A549 (cell line): ENCODE measurements around the gene KCNK16. TPM values are rescaled to one million over a fixed set of nuclear protein-coding genes. Genes with fewer than 3 reads are reported as not detected.

Source experiments
- ATAC-seq, 2 experiments: fragments of 200-7000 bp in 1 of 2; fragments of >200 bp in 1 of 2; cut with Nextera tagmentation in 1 of 2; cut with Tn5 transposase in 1 of 2; 3 replicates each; pipeline versions ENCODE4 v1.8.0 to v1.9.1; 2018 to 2020; ENCODE audit warnings: mild to moderate bottlenecking in 1 of 2, moderate library complexity in 1 of 2
- CTCF ChIA-PET: fragments of 300-600 bp; sonication (Branson Sonifier 250); formaldehyde crosslinking; extraction: SDS; loops from one replicate; lab custom pipeline; 2021; ENCODE audit warnings: antibody characterized with exemption, inconsistent platforms; lab: Yijun Ruan, JAX
- POLR2A ChIA-PET: fragments of 350-600 bp; formaldehyde crosslinking; extraction: SDS; loops from one replicate; lab custom pipeline; 2021; ENCODE audit warnings: antibody characterized with exemption, inconsistent platforms; lab: Yijun Ruan, JAX
- DNase-seq, 2 experiments: peaks; one replicate each; pipeline versions ENCODE4 v3.0.0 to v3.0.0-alpha.2; 2011 to 2016; ENCODE audit warnings: low read depth in 1 of 2, low spot score in 1 of 2
- FAIRE-seq: peaks from 2 replicates; lab custom pipeline; 2011; peaks lifted over from hg19 to GRCh38; lab: Jason Lieb, UNC
- H3K27ac ChIP-seq, 2 experiments: fragments of >200 bp; sonication (Bioruptor Twin); formaldehyde crosslinking; 3 replicates each; pipeline ENCODE4 v1.5.1; 2016 to 2017
- H3K4me1 ChIP-seq: fragments of >200 bp; sonication (Bioruptor Twin); formaldehyde crosslinking; 3 replicates; pipeline ENCODE4 v1.6.1; 2016
- H3K4me2 ChIP-seq: fragments of >200 bp; sonication (Bioruptor Twin); formaldehyde crosslinking; 3 replicates; pipeline ENCODE4 v1.6.1; 2016
- H3K4me3 ChIP-seq: fragments of >200 bp; sonication (Bioruptor Twin); formaldehyde crosslinking; 3 replicates; pipeline ENCODE4 v1.5.1; 2016
- H3K9me3 ChIP-seq: fragments of >200 bp; sonication (Bioruptor Twin); formaldehyde crosslinking; 3 replicates; pipeline ENCODE4 v1.6.1; 2016
- CBX2 ChIP-seq: fragments of 200-600 bp; sonication (generic); IDR thresholded peaks from 2 replicates; pipeline ENCODE4 v1.6.1; 2016; ENCODE audit warnings: low read depth, mild to moderate bottlenecking, borderline replicate concordance
- CBX8 ChIP-seq: fragments of 200-600 bp; sonication (generic); IDR thresholded peaks from 2 replicates; pipeline ENCODE4 v1.6.1; 2016
- EHF ChIP-seq: fragments of 250-450 bp; sonication (Bioruptor Pico); IDR thresholded peaks from 2 replicates; pipeline ENCODE4 v1.5.0; 2020; ENCODE audit warnings: mild to moderate bottlenecking
- ESRRA ChIP-seq: fragments of 150-350 bp; IDR thresholded peaks from 2 replicates; pipeline ENCODE4 v1.6.1; 2014; ENCODE audit warnings: mild to moderate bottlenecking, low read length, borderline replicate concordance
- FOSL2 ChIP-seq, 2 experiments: fragments of 450-650 bp in 1 of 2; fragments of >200 bp in 1 of 2; sonication (Bioruptor Twin) in 1 of 2; formaldehyde crosslinking; IDR thresholded peaks; 2 replicates each; pipeline versions ENCODE4 v1.5.0 to v1.6.1; 2016 to 2020; ENCODE audit warnings: mild to moderate bottlenecking in 1 of 2, moderate library complexity in 1 of 2
- HOXA7 ChIP-seq: fragments of 250-450 bp; sonication (Bioruptor Pico); IDR thresholded peaks from 2 replicates; pipeline ENCODE4 v1.5.0; 2020; ENCODE audit warnings: mild to moderate bottlenecking, moderate library complexity
- MAFK ChIP-seq: fragments of 450-650 bp; IDR thresholded peaks from 2 replicates; pipeline ENCODE4 v1.6.1; 2014; ENCODE audit not compliant: partially characterized antibody
- MAX ChIP-seq: IDR thresholded peaks from 2 replicates; pipeline ENCODE4 v1.6.1; 2012
- MAZ ChIP-seq: fragments of 150-350 bp; IDR thresholded peaks from 2 replicates; pipeline ENCODE4 v1.6.1; 2014; ENCODE audit warnings: antibody characterized with exemption, low read depth, low read length, borderline replicate concordance
- NR3C1 ChIP-seq: fragments of >200 bp; sonication (Bioruptor Twin); formaldehyde crosslinking; IDR thresholded peaks from 3 replicates; pipeline ENCODE4 v1.6.1; 2017
- PBX3 ChIP-seq: IDR thresholded peaks from 2 replicates; pipeline ENCODE4 v1.6.1; 2012
- PHF8 ChIP-seq: fragments of 200-600 bp; sonication (generic); IDR thresholded peaks from 2 replicates; pipeline ENCODE4 v1.6.1; 2016; ENCODE audit warnings: low read depth, mild to moderate bottlenecking, antibody characterized with exemption, moderate library complexity, borderline replicate concordance
- POLR2AphosphoS2 ChIP-seq: conservative IDR thresholded peaks from 2 replicates; pipeline ENCODE4 v1.6.1; 2012; ENCODE audit warnings: low read length, improper control_type of control experiment, inconsistent platforms
- RFX5 ChIP-seq: fragments of 450-650 bp; IDR thresholded peaks from 2 replicates; pipeline ENCODE4 v1.7.1; 2014; ENCODE audit warnings: antibody characterized with exemption, mild to moderate bottlenecking, moderate library complexity
- SREBF2 ChIP-seq: fragments of 450-650 bp; IDR thresholded peaks from 2 replicates; pipeline ENCODE4 v1.6.1; 2014; ENCODE audit warnings: mild to moderate bottlenecking, moderate library complexity
- TP53 ChIP-seq: fragments of 250-450 bp; sonication (Bioruptor Pico); IDR thresholded peaks from 2 replicates; pipeline ENCODE4 v1.5.0; 2021; ENCODE audit warnings: mild to moderate bottlenecking, moderate library complexity
- USF2 ChIP-seq: fragments of 450-650 bp; IDR thresholded peaks from 2 replicates; pipeline ENCODE4 v1.6.1; 2014; ENCODE audit warnings: antibody characterized with exemption
- ZFP36 ChIP-seq: fragments of 450-650 bp; IDR thresholded peaks from 2 replicates; pipeline ENCODE4 v1.6.1; 2014; ENCODE audit warnings: borderline replicate concordance; ENCODE audit not compliant: partially characterized antibody
- ZSCAN20 ChIP-seq: fragments of 250-450 bp; sonication (Bioruptor Pico); IDR thresholded peaks from 2 replicates; pipeline ENCODE4 v1.8.0; 2022; ENCODE audit warnings: mild to moderate bottlenecking, moderate library complexity
- whole genome bisulfite sequencing: methylation state at CpG from one replicate; pipeline ENCODE4 v1.1.6; 2017; ENCODE audit errors: missing lambda C conversion rate; 5-methylcytosine and 5-hydroxymethylcytosine counted together
- polyA plus RNA-seq, 4 experiments: library from polyadenylated mRNA; depleted of rRNA in 3 of 4; stranded (reverse); fragments of >200 nt; fragmentation: RNase III in 1 of 4; extraction: RNeasy Plus Mini Kit Qiagen cat#74134 plus additional on column Dnase treatment in 1 of 4; gene quantifications; 2 replicates in 3 of 4; 3 replicates in 1 of 4; pipeline ENCODE4 v1.2.3, GENCODE V29; 2011 to 2017
- TF ChIP-seq, protein P1 (sequence below): fragments of >200 bp; sonication (Bioruptor Twin); formaldehyde crosslinking; IDR thresholded peaks from 3 replicates; pipeline ENCODE4 v1.6.1; 2016
- TF ChIP-seq, protein P2 (sequence below): fragments of 200-600 bp; sonication (generic); IDR thresholded peaks from 2 replicates; pipeline ENCODE4 v1.6.1; 2016; ENCODE audit warnings: antibody characterized with exemption, mild to moderate bottlenecking, moderate library complexity

KCNK16 gene
- polyA plus RNA-seq, 2 of the 4 experiments (the other 2 are of a cell fraction), result not detected

DNA sequence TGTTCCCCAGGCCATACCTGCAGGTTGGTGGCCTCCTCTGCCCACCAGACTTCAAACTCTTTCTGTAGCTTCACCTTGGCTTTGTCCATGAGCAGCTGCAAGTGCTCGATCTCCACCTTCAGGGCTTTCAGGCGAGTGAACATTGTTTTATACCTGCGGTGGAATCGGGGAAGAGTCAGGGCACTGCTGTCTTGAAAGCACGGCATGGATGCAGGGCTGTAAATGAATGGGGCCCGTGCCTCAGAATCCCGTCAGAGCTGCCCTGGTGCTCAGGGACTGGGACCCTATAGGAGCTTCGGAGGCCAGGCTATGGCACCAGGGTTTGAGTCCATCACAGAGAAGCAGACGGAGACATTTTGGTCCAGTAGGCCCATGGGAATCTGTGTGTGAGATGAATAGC, 37.9 kb upstream of the KCNK16 start (continued):
- no peak for TF ChIP-seq MAX
- TF ChIP-seq, protein P1, sequence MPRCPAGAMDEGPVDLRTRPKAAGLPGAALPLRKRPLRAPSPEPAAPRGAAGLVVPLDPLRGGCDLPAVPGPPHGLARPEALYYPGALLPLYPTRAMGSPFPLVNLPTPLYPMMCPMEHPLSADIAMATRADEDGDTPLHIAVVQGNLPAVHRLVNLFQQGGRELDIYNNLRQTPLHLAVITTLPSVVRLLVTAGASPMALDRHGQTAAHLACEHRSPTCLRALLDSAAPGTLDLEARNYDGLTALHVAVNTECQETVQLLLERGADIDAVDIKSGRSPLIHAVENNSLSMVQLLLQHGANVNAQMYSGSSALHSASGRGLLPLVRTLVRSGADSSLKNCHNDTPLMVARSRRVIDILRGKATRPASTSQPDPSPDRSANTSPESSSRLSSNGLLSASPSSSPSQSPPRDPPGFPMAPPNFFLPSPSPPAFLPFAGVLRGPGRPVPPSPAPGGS, result no peak
- TF ChIP-seq SREBF2, result no peak
- no peak for TF ChIP-seq MAZ
- no peak for TF ChIP-seq EHF (CRISPR knock-in tag)

DNA sequence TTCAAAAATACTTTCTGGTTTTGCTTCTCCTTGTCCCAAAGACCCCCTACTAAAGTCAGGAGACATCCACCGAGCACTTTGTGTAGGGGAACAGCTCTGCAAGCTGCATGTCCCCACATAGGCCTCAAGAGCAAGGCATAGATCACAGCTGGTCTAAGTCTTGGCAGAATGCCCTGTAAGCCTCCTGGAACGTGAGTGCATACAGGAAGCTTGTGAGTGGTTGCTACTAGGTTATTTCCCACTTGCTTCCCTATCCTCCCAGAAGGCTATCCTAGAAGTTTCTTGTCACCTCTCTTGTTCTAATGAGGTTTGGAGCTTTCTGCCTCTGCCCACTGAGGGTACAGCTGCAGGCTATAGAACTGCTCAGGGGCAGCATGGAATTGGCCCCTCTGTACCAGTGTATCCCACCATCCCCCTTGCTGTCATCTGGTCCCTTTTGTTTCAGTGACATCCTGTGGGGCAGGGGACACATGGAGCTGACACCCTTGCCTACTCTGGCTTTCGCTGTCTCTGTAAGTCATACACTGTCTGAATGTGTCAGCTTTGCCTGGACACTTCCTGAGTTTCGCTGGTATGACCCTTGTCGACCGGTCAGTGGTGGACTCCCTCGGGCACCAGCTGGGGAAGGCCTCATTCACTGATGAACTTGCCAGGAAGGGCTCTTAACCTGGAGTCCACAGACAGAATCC, 35.6 kb upstream of the KCNK16 start:
- H3K27ac ChIP-seq, result no peak overlapping the region
- no peaks in the 10 kb centered on the region for H3K4me1 ChIP-seq
- 46% methylated on average over 5 of the region's 7 CpGs for WGBS
- TF ChIP-seq TP53 (CRISPR knock-in tag), result no peak
- TF ChIP-seq FOSL2 (IDR thresholded peaks at IDR 0.05), result no peak
- no peak for TF ChIP-seq FOSL2 (CRISPR knock-in tag; IDR thresholded peaks at IDR 0.05)
- TF ChIP-seq POLR2AphosphoS2, result no peak
- TF ChIP-seq USF2, result no peak
- TF ChIP-seq ZFP36, result no peak
- TF ChIP-seq MAFK, result no peak
- no peak for TF ChIP-seq PBX3
- no peak for TF ChIP-seq NR3C1
- TF ChIP-seq, protein P2, sequence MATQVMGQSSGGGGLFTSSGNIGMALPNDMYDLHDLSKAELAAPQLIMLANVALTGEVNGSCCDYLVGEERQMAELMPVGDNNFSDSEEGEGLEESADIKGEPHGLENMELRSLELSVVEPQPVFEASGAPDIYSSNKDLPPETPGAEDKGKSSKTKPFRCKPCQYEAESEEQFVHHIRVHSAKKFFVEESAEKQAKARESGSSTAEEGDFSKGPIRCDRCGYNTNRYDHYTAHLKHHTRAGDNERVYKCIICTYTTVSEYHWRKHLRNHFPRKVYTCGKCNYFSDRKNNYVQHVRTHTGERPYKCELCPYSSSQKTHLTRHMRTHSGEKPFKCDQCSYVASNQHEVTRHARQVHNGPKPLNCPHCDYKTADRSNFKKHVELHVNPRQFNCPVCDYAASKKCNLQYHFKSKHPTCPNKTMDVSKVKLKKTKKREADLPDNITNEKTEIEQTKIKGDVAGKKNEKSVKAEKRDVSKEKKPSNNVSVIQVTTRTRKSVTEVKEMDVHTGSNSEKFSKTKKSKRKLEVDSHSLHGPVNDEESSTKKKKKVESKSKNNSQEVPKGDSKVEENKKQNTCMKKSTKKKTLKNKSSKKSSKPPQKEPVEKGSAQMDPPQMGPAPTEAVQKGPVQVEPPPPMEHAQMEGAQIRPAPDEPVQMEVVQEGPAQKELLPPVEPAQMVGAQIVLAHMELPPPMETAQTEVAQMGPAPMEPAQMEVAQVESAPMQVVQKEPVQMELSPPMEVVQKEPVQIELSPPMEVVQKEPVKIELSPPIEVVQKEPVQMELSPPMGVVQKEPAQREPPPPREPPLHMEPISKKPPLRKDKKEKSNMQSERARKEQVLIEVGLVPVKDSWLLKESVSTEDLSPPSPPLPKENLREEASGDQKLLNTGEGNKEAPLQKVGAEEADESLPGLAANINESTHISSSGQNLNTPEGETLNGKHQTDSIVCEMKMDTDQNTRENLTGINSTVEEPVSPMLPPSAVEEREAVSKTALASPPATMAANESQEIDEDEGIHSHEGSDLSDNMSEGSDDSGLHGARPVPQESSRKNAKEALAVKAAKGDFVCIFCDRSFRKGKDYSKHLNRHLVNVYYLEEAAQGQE, result no peak
- TF ChIP-seq MAZ, result no peak
- TF ChIP-seq ZSCAN20 (CRISPR knock-in tag), result no peak
- TF ChIP-seq PHF8, result no peak
- no peak for TF ChIP-seq HOXA7 (CRISPR knock-in tag)
- no peak for TF ChIP-seq EHF (CRISPR knock-in tag)
- TF ChIP-seq ESRRA, result no peak
- no peak for TF ChIP-seq RFX5
- TF ChIP-seq CBX2, result no peak
- TF ChIP-seq CBX8, result no peak
- H3K4me2 ChIP-seq, result no peak overlapping the region
- ChIA-PET CTCF (interaction anchor here (0.9 to 1.2 kb wide), 3 partner anchors 19 to 1824 kb away, joined by 3 to 4 read pairs (median 3); no protein-coding TSS in a partner anchor), POLR2A (no interaction called here)
- ATAC-seq (no peak), DNase-seq (no peak), FAIRE-seq (no peak)
- H3K4me3 ChIP-seq, result no peak overlapping the region
- no peaks in the 10 kb centered on the region for H3K9me3 ChIP-seq
